ENCODE data around the gene SNN. TPM values are rescaled to one million over a fixed set of nuclear protein-coding genes. Genes with fewer than 3 reads are reported as not detected.

SNN gene
- total RNA-seq, 1 experiment from 2014 or later, result 12.6 TPM

DNA sequence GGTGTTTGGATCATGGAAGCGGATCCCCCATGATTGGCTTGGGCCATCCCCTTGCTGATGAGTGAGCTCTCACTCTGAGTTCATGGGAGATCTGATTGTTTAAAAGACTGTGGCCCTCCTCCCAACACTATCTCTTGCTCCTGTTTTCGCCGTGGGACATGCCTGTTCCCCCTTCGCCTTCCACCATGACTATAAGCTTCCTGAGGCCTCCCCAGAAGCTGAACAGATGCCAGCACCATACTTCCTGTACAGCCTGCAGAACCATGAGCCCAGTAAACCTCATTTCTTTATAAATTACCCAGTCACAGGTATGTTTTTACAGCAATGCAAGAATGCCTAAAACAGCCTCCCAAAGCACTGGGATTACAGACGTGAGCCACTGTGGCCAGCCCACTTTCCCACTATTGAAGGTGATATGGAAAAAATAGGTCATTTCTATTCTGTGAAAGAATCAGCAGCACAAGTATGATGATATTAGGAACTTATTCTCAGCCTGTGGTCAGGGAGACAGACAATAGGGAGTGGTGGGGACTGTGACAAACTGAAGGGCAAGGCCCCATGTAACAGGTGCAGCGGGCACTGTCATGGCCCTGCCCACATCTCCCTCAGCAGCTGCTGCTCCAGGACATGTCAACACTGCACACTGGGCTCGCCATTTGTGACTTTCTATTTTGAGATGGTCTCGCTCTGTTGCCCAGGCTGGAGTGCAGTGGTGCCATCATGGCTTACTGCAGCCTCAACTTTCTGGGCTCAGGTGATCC, 47.8 kb upstream of the SNN start:
- H3F3A ChIP-seq (ENCODE audit: insufficient read depth, low read depth), result peaks cover 26% of the 10 kb centered on the region; the same call in 1 of the 2 replicates
- BruUV-seq (replicated peaks), result no TSS peak
- H3K79me2 ChIP-seq (ENCODE audit: low read depth), result no peaks in the 10 kb centered on the region
- ChIA-PET CTCF (interaction anchor here (0.7 kb wide), 1 partner anchor 292 kb away, joined by 3 read pairs; no protein-coding TSS in a partner anchor), POLR2A (ENCODE audit: unreplicated experiment) (no interaction called here)
- H3K27me3 ChIP-seq (ENCODE audit: insufficient read depth, low read depth), result no peaks in the 10 kb centered on the region
- intact Hi-C loops (cut with micrococcal nuclease; ENCODE audit: unreplicated experiment), result no loop called here
- H3K4me1 ChIP-seq (replicated peaks; ENCODE audit: insufficient read depth), result peaks cover 35% of the 10 kb centered on the region
- H2AFZ ChIP-seq, result no peak overlapping the region
- no peak for DNase-seq
- H3K27ac ChIP-seq, result 0 out of 2 replicates have a peak overlapping the region, but pooled peaks have one; percentile 75
- H3K36me3 ChIP-seq (ENCODE audit: low read depth), result no peaks in the 10 kb centered on the region
- TF ChIP-seq, protein P1, sequence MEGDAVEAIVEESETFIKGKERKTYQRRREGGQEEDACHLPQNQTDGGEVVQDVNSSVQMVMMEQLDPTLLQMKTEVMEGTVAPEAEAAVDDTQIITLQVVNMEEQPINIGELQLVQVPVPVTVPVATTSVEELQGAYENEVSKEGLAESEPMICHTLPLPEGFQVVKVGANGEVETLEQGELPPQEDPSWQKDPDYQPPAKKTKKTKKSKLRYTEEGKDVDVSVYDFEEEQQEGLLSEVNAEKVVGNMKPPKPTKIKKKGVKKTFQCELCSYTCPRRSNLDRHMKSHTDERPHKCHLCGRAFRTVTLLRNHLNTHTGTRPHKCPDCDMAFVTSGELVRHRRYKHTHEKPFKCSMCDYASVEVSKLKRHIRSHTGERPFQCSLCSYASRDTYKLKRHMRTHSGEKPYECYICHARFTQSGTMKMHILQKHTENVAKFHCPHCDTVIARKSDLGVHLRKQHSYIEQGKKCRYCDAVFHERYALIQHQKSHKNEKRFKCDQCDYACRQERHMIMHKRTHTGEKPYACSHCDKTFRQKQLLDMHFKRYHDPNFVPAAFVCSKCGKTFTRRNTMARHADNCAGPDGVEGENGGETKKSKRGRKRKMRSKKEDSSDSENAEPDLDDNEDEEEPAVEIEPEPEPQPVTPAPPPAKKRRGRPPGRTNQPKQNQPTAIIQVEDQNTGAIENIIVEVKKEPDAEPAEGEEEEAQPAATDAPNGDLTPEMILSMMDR (conservative IDR thresholded peaks at IDR 0.05), result no peak
- no peak for TF ChIP-seq EZH2 (IDR thresholded peaks at IDR 0.05; ENCODE audit: low read depth)
- H3K4me3 ChIP-seq, result no peak overlapping the region
- H3K9me2 ChIP-seq (ENCODE audit: insufficient read depth), result no peaks in the 10 kb centered on the region
- H3K9me3 ChIP-seq (ENCODE audit: insufficient read depth, low read depth), result no peaks in the 10 kb centered on the region
- no peaks in the 10 kb centered on the region for H4K20me1 ChIP-seq (ENCODE audit: insufficient read depth)
- no peak overlapping the region for H3K4me2 ChIP-seq

DNA sequence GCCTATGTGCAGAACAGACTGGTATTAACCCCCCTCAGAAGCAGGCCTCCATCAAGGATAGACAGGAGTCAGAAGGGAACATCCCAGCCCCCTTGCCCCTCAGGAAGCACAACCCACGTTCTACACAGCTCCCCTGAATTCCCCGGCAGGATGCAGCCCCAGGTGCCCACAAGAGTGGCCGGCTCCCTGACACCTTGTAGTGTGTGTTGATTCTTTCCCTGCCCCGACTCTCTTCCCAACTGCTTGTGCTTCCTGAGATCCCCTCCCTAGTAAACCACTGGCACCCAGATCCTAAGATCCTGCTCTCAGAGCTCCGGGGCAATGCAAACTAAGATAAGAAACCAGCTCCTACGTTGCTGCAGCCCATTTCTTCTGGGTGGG, 46.7 kb upstream of the SNN start:
- Histone ChIP-seq H3K36me3 (ENCODE audit: low read depth) (no peaks in the 10 kb centered on the region), H3K4me2 (no peak overlapping the region), H3K4me3 (no peak overlapping the region), H3F3A (ENCODE audit: insufficient read depth, low read depth) (peaks cover 29% of the 10 kb centered on the region; the same call in 1 of the 2 replicates), H3K4me1 (replicated peaks; ENCODE audit: insufficient read depth) (peaks cover 35% of the 10 kb centered on the region), H4K20me1 (ENCODE audit: insufficient read depth) (no peaks in the 10 kb centered on the region), H3K9me3 (ENCODE audit: insufficient read depth, low read depth) (no peaks in the 10 kb centered on the region), H3K27me3 (ENCODE audit: insufficient read depth, low read depth) (no peaks in the 10 kb centered on the region), H3K9me2 (ENCODE audit: insufficient read depth) (no peaks in the 10 kb centered on the region), H3K27ac (no peak overlapping the region), H3K79me2 (ENCODE audit: low read depth) (no peaks in the 10 kb centered on the region), H2AFZ (no peak overlapping the region)
- intact Hi-C loops (cut with micrococcal nuclease; ENCODE audit: unreplicated experiment), result no loop called here
- ChIA-PET POLR2A (ENCODE audit: unreplicated experiment) (no interaction called here), CTCF (no interaction called here)
- DNase-seq, result no peak
- no TSS peak for BruUV-seq (replicated peaks)
- TF ChIP-seq, protein P1 (conservative IDR thresholded peaks at IDR 0.05), result no peak
- TF ChIP-seq EZH2 (IDR thresholded peaks at IDR 0.05; ENCODE audit: low read depth), result no peak

DNA sequence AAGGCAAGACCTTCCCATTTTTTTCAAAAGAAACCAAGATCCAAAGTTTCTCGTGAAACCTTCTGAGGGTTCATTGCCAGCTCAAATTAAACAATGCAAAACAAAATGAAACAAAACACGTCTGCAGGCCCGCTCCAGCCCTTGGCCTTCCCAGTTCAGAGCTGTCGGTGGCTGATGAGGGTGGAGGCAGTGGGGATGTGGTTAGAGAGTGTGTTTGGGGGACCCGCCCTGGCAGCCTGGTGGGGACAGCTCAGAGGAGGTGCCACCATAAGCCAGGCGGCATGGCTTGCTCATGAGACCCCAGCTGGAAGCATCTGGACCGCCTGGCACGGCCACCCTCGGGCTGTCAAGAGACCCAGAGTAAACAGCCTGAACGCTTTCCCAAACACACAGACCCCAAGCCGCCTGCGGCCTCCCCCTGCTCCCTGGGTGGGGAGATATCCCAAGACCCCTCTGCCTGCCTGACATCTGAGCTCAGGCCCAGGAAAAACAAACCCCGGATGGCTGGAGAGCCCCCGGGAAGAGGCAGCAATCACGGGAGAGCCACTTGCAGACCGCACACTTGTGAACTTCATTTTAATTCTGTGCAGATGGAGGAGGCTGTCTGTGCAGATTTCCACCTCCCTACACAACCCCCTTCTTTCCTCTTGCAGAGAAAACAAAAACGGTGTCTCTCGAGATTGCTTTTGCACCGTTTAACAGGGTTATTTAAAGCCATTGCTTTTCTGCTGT, 46.2 kb upstream of the SNN start:
- Histone ChIP-seq H4K20me1 (ENCODE audit: insufficient read depth) (no peaks in the 10 kb centered on the region), H3K4me1 (replicated peaks; ENCODE audit: insufficient read depth) (peaks cover 41% of the 10 kb centered on the region), H3K9me2 (ENCODE audit: insufficient read depth) (no peaks in the 10 kb centered on the region), H3K27me3 (ENCODE audit: insufficient read depth, low read depth) (no peaks in the 10 kb centered on the region), H3K79me2 (ENCODE audit: low read depth) (no peaks in the 10 kb centered on the region), H3K9me3 (ENCODE audit: insufficient read depth, low read depth) (no peaks in the 10 kb centered on the region), H2AFZ (no peak overlapping the region), H3K36me3 (ENCODE audit: low read depth) (no peaks in the 10 kb centered on the region), H3F3A (ENCODE audit: insufficient read depth, low read depth) (peaks cover 34% of the 10 kb centered on the region; the same call in 1 of the 2 replicates), H3K4me3 (no peak overlapping the region), H3K27ac (no peak overlapping the region), H3K4me2 (no peak overlapping the region)
- no TSS peak for BruUV-seq (replicated peaks)
- intact Hi-C loops (cut with micrococcal nuclease; ENCODE audit: unreplicated experiment), result no loop called here
- DNase-seq, result no peak
- no peak for TF ChIP-seq EZH2 (IDR thresholded peaks at IDR 0.05; ENCODE audit: low read depth)
- TF ChIP-seq, protein P1 (conservative IDR thresholded peaks at IDR 0.05), result no peak
- ChIA-PET POLR2A (ENCODE audit: unreplicated experiment) (no interaction called here), CTCF (no interaction called here)
